SK-N-SH treated with all-trans-retinoic acid at 6 μM for 48 hours (cell line): ENCODE results near the gene RPS19.

ENCODE experiments used
- ESRRG ChIP-seq: fragments of 250-450 bp; sonication (Bioruptor Pico); IDR thresholded peaks from 2 replicates; pipeline ENCODE4 v1.6.1; 2021; ENCODE audit warnings: mild to moderate bottlenecking
- ISL1 ChIP-seq: fragments of 250-450 bp; sonication (Bioruptor Pico); IDR thresholded peaks from 2 replicates; pipeline ENCODE4 v2.1.2; 2022; ENCODE audit warnings: mild to moderate bottlenecking, moderate library complexity
- PATZ1 ChIP-seq: fragments of 250-450 bp; sonication (Bioruptor Pico); IDR thresholded peaks from 2 replicates; pipeline ENCODE4 v1.8.0; 2020; ENCODE audit warnings: mild to moderate bottlenecking, moderate library complexity, borderline replicate concordance
- RARB ChIP-seq: fragments of 250-450 bp; sonication (Bioruptor Pico); IDR thresholded peaks from 2 replicates; pipeline ENCODE4 v1.8.0; 2021; ENCODE audit warnings: mild to moderate bottlenecking, moderate library complexity
- SNAI2 ChIP-seq: fragments of 250-450 bp; sonication (Bioruptor Pico); IDR thresholded peaks from 2 replicates; pipeline ENCODE4 v1.5.0; 2020; ENCODE audit warnings: mild to moderate bottlenecking, moderate library complexity
- TOX ChIP-seq: fragments of 250-450 bp; sonication (Bioruptor Pico); IDR thresholded peaks from 2 replicates; pipeline ENCODE4 v1.8.0; 2021; ENCODE audit warnings: mild to moderate bottlenecking, moderate library complexity, borderline replicate concordance
- ZC3H10 ChIP-seq: fragments of 250-450 bp; sonication (Bioruptor Pico); IDR thresholded peaks from 2 replicates; pipeline ENCODE4 v1.5.1; 2021; ENCODE audit warnings: mild to moderate bottlenecking, moderate library complexity
- ZFP3 ChIP-seq: fragments of 250-450 bp; sonication (Bioruptor Pico); IDR thresholded peaks from 2 replicates; pipeline ENCODE4 v1.5.0; 2020; ENCODE audit warnings: mild to moderate bottlenecking, moderate library complexity
- ZFP30 ChIP-seq: fragments of 450-650 bp; formaldehyde crosslinking; IDR thresholded peaks from 2 replicates; pipeline ENCODE4 v1.5.0; 2022; ENCODE audit warnings: mild to moderate bottlenecking, moderate library complexity
- ZNF565 ChIP-seq: fragments of 450-650 bp; formaldehyde crosslinking; conservative IDR thresholded peaks from 2 replicates; pipeline ENCODE4 v1.5.0; 2020; ENCODE audit warnings: low read depth, mild to moderate bottlenecking, moderate library complexity
- ZNF8 ChIP-seq: fragments of 450-650 bp; formaldehyde crosslinking; IDR thresholded peaks from 2 replicates; pipeline ENCODE4 v1.5.0; 2020; ENCODE audit warnings: mild to moderate bottlenecking, moderate library complexity

- TF ChIP-seq TOX (CRISPR knock-in tag) (no peak), ESRRG (CRISPR knock-in tag) (no peak), ZNF565 (CRISPR knock-in tag) (no peak), ZFP30 (CRISPR knock-in tag) (no peak), PATZ1 (CRISPR knock-in tag) (no peak), ZFP3 (no peak), ZC3H10 (CRISPR knock-in tag) (no peak), RARB (CRISPR knock-in tag) (no peak), ZNF8 (CRISPR knock-in tag) (no peak), SNAI2 (CRISPR knock-in tag) (no peak), ISL1 (CRISPR knock-in tag) (no peak)
These were observed 4.3 kb downstream of the RPS19 start for GRCh38 chr19:41864374-41864773.
